Mononuclear cell (primary cell): Measurements from ENCODE around the gene MARCOL. TPM values are rescaled to one million over a fixed set of nuclear protein-coding genes. Genes with fewer than 3 reads are reported as not detected.
"Not testable (repeated sequence)": the region's sequence is repeated elsewhere in the genome, so short reads cannot be mapped to it uniquely, and the experiment has no call there.

Experiments
- H3K27me3 ChIP-seq: 2 replicates; pipeline ENCODE4 v1.6.0; 2011; ENCODE audit warnings: low read length, control low read depth; ENCODE audit not compliant: insufficient read depth
- H3K4me1 ChIP-seq: 2 replicates; pipeline ENCODE4 v1.5.1; 2011; ENCODE audit warnings: mild to moderate bottlenecking, low read length, control low read depth; ENCODE audit not compliant: insufficient read depth
- H3K4me3 ChIP-seq: 2 replicates; pipeline ENCODE4 v1.5.1; 2011; ENCODE audit warnings: mild to moderate bottlenecking, low read length, moderate library complexity
- H3K9me3 ChIP-seq: 2 replicates; pipeline ENCODE4 v1.5.1; 2011; ENCODE audit warnings: low read depth, mild to moderate bottlenecking, control low read depth, low read length
- total RNA-seq: library from RNA; depleted of rRNA; stranded (reverse); fragments of >200 nt; gene quantifications from one replicate; pipeline ENCODE4 v1.2.3, GENCODE V29; 2012

Gene MARCOL
- total RNA-seq, 1 donor: not detected

DNA sequence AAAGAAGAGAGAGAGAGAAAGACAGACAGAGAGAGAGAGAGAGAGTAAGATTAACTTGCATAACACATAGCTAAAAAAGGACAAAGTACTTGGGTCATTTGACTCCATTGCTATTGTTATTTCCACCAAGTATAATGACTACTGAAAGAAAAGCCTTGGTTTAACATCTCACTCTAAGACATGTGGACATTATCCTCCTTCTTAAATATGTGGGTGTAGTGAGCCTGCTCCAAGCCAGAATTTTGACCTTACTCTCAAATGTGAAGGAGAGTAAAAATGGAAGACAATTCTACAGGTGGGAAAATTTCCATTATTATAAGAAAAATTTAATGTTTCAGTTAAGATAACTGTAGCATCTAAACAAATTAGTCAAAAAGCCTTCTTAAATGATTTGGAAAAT, 8.5 kb upstream of the MARCOL start:
- H3K4me1 ChIP-seq: no peaks in the 10 kb centered on the region

DNA sequence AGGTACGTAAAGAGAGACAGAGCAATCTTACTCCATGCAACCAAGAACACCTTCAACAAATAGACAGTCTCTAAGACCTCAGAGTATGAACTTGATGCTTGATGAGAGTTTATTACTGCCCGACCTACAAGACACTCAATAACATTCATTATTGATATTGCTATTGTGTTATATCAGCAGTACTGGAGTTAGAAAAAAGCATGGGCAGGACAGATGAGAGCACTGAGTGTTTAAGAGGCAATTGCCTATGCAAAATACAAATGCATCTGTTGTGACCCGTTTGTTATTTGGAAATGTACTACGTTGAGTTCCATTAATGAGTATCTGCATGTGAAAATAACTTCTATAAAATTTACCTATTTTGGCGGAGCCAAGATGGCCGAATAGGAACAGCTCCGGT, 8.1 kb upstream of the MARCOL start:
- no peak overlapping the region for H3K4me3 ChIP-seq
- H3K27me3 ChIP-seq: no peaks in the 10 kb centered on the region
- H3K4me1 ChIP-seq: no peaks in the 10 kb centered on the region
- no peaks in the 10 kb centered on the region for H3K9me3 ChIP-seq

More for the DNA sequence above, 8.5 kb upstream of the MARCOL start:
- no peaks in the 10 kb centered on the region for H3K9me3 ChIP-seq
- no peak overlapping the region for H3K4me3 ChIP-seq
- H3K27me3 ChIP-seq: no peaks in the 10 kb centered on the region

DNA sequence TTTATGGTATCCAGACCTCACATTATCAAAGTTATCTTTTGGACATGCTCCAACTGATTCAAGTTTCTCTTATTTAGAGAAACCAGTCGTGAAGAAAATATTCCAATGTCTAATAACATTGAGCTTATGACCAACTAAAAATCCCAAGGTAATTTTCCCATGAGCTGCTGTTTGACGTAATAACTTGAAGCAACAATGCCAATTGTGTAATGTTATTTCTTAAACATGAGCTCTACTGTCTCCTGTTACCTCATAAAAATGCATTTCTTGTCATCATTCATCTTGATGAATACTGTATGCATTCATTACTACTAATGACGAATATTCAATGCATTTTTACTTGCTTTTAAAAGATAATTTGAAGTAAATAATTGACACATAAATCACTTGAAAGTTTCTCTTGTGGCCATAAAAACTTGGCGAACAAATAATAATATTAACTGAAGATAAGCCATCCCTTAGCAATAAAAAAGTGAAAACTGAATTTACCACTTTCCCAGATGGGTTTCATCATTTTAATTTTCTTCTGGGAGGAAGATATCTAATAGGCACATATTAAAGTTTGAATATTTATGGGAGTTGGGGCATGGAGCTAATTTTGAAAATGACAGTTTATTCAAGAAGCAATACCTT, 424 bp upstream of the MARCOL start:
- H3K4me1 ChIP-seq: no peaks in the 10 kb centered on the region
- no peaks in the 10 kb centered on the region for H3K27me3 ChIP-seq
- no peaks in the 10 kb centered on the region for H3K9me3 ChIP-seq
- no peak overlapping the region for H3K4me3 ChIP-seq

DNA sequence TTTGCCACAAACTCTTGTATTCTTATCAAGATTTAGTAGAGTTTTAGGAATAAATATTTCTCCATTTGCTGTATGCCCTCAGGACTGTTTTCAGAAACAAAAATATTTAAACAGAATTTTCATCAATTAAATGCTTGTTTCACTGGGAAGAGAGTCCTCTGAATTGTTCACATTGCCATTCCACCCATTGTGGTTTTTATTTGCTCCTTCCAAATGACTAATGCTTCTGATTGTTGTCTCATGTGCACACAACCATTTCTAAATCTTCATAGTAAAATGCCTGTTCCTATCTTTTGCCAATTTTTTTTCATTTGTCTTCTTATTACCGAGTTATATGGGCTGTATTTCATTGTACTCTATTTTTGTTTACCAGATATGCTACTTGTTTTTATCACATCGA, 10.6 kb downstream of the MARCOL start:
- Histone ChIP-seq H3K4me1 (no peaks in the 10 kb centered on the region), H3K27me3 (no peaks in the 10 kb centered on the region), H3K4me3 (no peak overlapping the region), H3K9me3 (peaks cover 7% of the 10 kb centered on the region)

DNA sequence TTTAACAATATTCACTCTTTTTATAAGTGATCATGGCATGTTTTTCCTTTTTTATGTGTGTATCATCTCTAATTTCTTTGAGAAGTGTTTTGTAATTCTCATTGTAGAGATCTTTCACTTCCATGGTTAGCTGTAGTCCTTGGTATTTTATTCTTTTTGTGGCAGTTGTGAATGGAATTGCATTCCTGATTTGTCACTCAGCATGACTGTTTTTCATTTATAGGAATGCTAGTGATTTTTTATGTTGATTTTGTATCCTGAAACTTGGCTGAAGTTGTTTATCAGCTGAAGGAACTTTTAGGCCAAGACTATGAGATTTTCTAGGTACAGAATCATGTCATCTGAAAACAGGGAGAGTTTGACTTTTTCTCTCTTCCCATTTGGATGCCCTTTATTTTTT, 17.1 kb downstream of the MARCOL start:
- Histone ChIP-seq H3K9me3 (peaks cover 24% of the 10 kb centered on the region), H3K27me3 (no peaks in the 10 kb centered on the region), H3K4me1 (no peaks in the 10 kb centered on the region), H3K4me3 (no peak overlapping the region)

DNA sequence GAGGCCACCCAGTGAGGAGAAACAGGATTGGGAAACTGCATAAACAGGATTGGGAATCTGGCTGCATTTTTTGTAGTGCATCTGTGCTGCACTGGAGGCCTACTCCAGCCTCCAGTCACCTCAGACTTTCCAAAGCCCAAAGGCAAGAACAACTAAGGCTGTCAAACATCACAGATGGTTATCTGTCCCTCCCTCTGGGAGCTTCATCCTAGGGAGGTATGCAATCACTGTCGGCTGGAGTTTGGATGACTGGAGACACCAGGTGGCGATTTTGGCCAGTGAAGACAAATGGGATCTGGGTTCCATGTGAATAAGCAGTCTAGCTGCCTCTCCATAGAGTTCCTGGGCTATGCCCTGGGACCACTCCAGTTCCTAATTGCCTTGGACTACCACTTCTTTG, 21.0 kb downstream of the MARCOL start:
- H3K4me1 ChIP-seq: no peaks in the 10 kb centered on the region
- H3K9me3 ChIP-seq: peaks cover 17% of the 10 kb centered on the region
- no peak overlapping the region for H3K4me3 ChIP-seq
- no peaks in the 10 kb centered on the region for H3K27me3 ChIP-seq

DNA sequence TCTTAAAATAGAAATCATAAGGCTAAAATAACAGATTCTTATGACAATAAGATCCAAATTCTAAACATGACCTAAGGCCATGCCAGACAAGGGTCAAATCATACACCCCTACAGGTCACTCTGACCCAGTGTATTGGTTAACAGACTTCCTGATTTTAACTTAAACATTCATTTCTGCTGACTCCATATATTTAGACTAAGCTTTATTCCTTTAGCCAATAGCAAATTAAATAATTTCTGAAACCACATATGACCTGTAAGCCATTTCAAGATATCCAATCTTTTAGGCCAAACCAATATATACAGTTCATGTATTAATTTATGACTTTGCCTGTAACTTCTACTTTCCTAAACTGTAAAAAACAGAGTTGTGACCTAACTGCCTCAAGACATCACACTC, 22.9 kb downstream of the MARCOL start:
- Histone ChIP-seq H3K4me1 (no peaks in the 10 kb centered on the region), H3K4me3 (no peak overlapping the region), H3K27me3 (no peaks in the 10 kb centered on the region), H3K9me3 (peaks cover 17% of the 10 kb centered on the region)

DNA sequence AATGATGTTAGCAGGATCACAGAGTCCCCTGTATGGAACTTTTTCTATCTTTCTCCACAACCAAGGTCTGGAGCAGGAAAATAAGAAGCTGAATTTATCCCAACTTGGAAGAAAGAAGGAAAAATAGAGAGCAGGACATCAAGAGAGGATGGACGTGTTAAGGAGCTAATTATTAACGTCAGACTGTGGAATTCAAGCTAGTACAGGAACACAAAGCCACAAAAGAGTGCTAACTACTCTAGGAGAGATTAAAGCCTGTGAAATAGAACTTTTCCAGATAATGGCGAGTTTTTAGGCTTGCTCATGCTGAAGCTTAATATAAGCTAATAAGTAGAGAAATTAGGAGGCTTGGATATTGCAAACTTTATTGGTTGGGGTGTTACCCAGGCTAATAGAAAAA, 29.6 kb downstream of the MARCOL start:
- no peaks in the 10 kb centered on the region for H3K4me1 ChIP-seq
- H3K4me3 ChIP-seq: no peak overlapping the region
- H3K27me3 ChIP-seq: no peaks in the 10 kb centered on the region
- no peaks in the 10 kb centered on the region for H3K9me3 ChIP-seq

DNA sequence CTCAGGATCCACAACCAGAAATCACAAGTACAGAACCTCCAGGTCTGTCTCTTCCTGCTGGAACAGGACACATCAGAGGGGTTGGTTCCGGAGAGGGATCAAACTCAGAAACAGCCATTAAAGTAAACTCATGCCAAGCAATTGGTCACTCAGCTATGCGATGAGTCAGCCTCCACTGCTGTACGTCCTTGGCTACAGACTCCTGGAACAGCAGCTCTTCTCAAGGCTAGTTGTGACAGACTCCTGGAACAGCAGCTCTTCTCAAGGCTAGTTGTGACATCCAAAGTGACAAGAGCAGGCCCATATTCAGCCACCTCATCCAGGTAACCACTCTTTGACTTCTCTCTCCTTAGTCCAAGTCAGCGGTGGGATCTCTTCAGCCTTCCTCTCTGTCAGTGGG, 30.2 kb downstream of the MARCOL start, which contains the start of gene SPINK13:
SPINK13 (plus strand) TSS at position 229 of the 400 bp plus-strand sequence. CDS start 1,279 bp downstream, outside the sequence.
- Histone ChIP-seq H3K27me3 (no peaks in the 10 kb centered on the region), H3K4me3 (no peak within 1 kb of the TSS), H3K9me3 (no peaks in the 10 kb centered on the region), H3K4me1 (no peaks in the 10 kb centered on the region)

DNA sequence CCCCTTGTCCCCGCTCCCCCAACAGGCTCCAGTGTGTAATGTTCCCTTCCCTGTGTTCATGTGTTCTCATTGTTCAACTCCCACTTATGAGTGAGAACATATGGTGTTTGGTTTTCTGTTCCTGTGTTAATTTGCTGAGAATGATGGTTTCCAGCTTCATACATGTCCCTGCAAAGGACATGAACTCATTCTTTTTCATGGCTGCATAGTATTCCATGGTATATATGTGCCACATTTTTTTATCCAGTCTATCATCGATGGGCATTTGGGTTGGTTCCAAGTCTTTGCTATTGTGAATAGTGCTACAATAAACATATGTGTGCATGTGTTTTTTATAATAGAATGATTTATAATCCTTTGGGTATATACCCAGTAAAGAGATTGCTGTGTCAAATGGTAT, 36.8 kb downstream of the MARCOL start:
- not testable (repeated sequence) for H3K4me3 ChIP-seq, H3K27me3 ChIP-seq, H3K9me3 ChIP-seq, H3K4me1 ChIP-seq

DNA sequence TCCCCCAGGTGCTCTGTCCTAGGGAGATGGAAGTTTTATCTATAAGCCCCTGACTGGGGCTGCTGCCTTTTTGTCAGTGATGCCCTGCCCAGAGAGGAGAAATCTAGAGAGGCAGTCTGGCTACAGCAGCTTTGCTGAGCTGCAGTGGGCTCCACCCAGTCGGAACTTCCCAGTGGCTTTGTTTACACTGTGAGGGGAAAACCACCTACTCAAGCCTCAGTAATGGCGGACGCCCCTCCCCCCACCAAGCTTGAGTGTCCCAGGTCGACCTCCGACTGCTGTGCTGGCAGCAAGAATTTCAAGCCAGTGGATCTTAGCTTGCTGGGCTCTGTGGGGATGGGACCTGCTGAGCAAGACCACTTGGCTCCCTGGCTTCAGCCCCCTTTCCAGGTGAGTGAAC, 42.6 kb downstream of the MARCOL start:
- not testable (repeated sequence) for H3K4me1 ChIP-seq, H3K27me3 ChIP-seq, H3K9me3 ChIP-seq, H3K4me3 ChIP-seq

DNA sequence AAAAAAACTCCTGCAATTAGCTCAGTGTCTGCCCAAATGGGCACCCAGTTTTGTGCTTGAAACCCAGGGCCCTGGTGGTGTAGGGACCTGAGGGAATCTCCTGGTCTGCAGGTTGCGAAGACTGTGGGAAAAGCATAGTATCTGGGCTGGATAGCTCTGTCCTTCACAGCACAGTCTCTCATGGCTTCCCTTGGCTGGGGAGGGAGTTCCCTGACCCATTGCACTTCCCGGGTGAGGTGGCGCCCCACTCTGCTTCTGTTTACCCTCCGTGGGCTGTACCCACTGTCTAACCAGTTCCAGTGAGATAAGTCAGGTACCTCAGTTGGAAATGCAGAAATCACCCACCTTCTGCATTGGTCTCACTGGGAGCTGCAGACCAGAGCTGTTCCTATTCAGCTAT, 43.0 kb downstream of the MARCOL start:
- not testable (repeated sequence) for H3K27me3 ChIP-seq, H3K4me1 ChIP-seq, H3K9me3 ChIP-seq, H3K4me3 ChIP-seq

DNA sequence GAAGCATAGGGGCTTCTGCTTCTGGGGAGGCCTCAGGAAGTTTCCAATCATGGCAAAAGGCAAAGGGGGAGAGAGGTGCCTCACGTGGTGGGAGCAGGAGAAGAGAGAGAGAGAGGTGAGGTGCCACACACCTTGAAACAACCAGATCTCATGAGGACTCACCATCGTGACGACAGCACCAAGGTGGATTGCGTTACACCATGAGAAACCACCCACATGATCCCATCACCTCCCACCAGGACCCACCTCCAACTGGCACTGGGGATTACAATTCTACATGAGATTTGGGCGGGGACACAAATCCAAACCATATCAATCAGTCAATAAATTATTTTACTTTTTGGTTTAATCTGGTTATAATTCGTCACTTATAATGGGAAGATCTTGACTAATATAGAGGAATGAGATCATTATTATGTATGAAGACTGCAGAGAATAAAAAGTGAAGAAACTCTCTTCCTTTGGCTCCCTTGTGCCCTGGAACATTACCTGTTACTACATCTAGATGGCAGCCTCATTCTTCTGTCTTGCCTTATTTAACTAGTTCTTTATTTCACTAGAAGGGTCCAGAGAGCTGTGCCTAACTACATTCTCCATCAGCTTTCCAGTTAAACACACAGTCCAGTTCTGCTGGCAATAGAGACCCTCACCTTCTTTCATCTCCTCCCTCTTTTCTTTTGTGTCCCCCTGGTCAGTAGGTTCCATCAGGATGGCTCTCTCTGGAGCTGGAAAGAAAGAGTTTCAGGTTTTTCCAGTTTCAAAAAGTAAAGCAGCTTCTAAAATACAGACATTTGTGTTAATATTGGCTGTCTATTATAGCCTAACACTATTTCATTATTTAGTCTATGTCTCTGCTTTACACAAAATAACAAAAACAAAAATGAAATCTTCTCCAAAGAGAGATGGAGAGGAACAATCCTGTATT, 52.2 kb downstream of the MARCOL start:
- Histone ChIP-seq H3K4me1 (no peaks in the 10 kb centered on the region), H3K9me3 (no peaks in the 10 kb centered on the region), H3K27me3 (no peaks in the 10 kb centered on the region), H3K4me3 (no peak overlapping the region)
